RWPE1 (cell line): ENCODE measurements around the gene TMEM91.

Source experiments
- CTCF ChIA-PET: fragments of 350-600 bp; sonication (Branson Sonifier 250); formaldehyde crosslinking; extraction: SDS; loops from one replicate; lab custom pipeline; 2021; lab: Yijun Ruan, JAX
- POLR2A ChIA-PET: fragments of 400-600 bp; formaldehyde crosslinking; extraction: SDS; loops from one replicate; lab custom pipeline; 2020; ENCODE audit warnings: antibody characterized with exemption; ENCODE audit not compliant: low non-redundant PET; lab: Yijun Ruan, JAX
- DNase-seq: peaks from one replicate; pipeline ENCODE4 v3.0.0; 2012; ENCODE audit warnings: low spot score
- H3K27ac ChIP-seq: fragments of 450-650 bp; 2 replicates; pipeline ENCODE4 v1.5.1; 2017
- CTCF ChIP-seq: fragments of 450-650 bp; conservative IDR thresholded peaks from 2 replicates; pipeline ENCODE4 v1.5.1; 2017; ENCODE audit warnings: low read depth, mild to moderate bottlenecking

TMEM91 gene

GRCh38 chr19:41356984-41357739, 19.2 kb upstream of the TMEM91 start:
- DNase-seq: no peak
- no peak for TF ChIP-seq CTCF
- POLR2A ChIA-PET: no interaction called here

GRCh38 chr19:41357746-41358145, 18.6 kb upstream of the TMEM91 start:
- H3K27ac ChIP-seq: 0 out of 2 replicates have a peak overlapping the region, but pooled peaks have one; percentile 84
- DNase-seq: no peak
- CTCF ChIA-PET: no interaction called here
- no peak for TF ChIP-seq CTCF
- POLR2A ChIA-PET: no interaction called here

More at GRCh38 chr19:41356984-41357739, 19.2 kb upstream of the TMEM91 start:
- CTCF ChIA-PET: interaction anchor here (0.5 to 1.4 kb wide), 2 partner anchors 9 to 196 kb away, joined by 3 to 5 read pairs; no protein-coding TSS in a partner anchor
- H3K27ac ChIP-seq: peak overlapping the region; percentile 84

- ChIA-PET POLR2A (no interaction called here), CTCF (no interaction called here)
- no peak for DNase-seq
- TF ChIP-seq CTCF: no peak
- no peak overlapping the region for H3K27ac ChIP-seq
Measured at GRCh38 chr19:41359741-41360140, 16.6 kb upstream of the TMEM91 start.

- ChIA-PET CTCF (interaction anchor here (0.6 kb wide), 1 partner anchor 39 kb away, joined by 4 read pairs; no protein-coding TSS in a partner anchor), POLR2A (interaction anchor here (0.7 kb wide), 1 partner anchor 233 kb away, joined by 4 read pairs; no protein-coding TSS in a partner anchor)
- no peak for TF ChIP-seq CTCF
- H3K27ac ChIP-seq: no peak overlapping the region
- no peak for DNase-seq
Measured at GRCh38 chr19:41362143-41362847, 14.0 kb upstream of the TMEM91 start.

- peak overlapping the region; percentile 98 for H3K27ac ChIP-seq
- ChIA-PET POLR2A (interaction anchor here (0.6 to 1.6 kb wide), 2 partner anchors 12 to 18 kb away, joined by 4 to 9 read pairs; no protein-coding TSS in a partner anchor), CTCF (interaction anchor here (1.6 kb wide), 1 partner anchor 55 kb away, joined by 6 read pairs; no protein-coding TSS in a partner anchor)
- no peak for TF ChIP-seq CTCF
- no peak for DNase-seq
Measured at GRCh38 chr19:41363371-41363752, 13.0 kb upstream of the TMEM91 start.
